Breast epithelium (tissue), 3 donors: ENCODE data around the gene TEX52.

Experiments used
- POLR2A ChIP-seq: fragments of 450-650 bp; IDR thresholded peaks from one replicate; pipeline ENCODE4 v1.6.1; 2016; ENCODE audit warnings: antibody characterized with exemption, mild to moderate bottlenecking, moderate library complexity
- TF ChIP-seq, protein P1 (sequence below), 3 donors: fragments of 450-650 bp; IDR thresholded peaks; one replicate each; pipeline ENCODE4 v1.5.1; 2016 to 2017; ENCODE audit warnings: antibody characterized with exemption in 3 of 3, mild to moderate bottlenecking in 3 of 3, moderate library complexity in 3 of 3

DNA sequence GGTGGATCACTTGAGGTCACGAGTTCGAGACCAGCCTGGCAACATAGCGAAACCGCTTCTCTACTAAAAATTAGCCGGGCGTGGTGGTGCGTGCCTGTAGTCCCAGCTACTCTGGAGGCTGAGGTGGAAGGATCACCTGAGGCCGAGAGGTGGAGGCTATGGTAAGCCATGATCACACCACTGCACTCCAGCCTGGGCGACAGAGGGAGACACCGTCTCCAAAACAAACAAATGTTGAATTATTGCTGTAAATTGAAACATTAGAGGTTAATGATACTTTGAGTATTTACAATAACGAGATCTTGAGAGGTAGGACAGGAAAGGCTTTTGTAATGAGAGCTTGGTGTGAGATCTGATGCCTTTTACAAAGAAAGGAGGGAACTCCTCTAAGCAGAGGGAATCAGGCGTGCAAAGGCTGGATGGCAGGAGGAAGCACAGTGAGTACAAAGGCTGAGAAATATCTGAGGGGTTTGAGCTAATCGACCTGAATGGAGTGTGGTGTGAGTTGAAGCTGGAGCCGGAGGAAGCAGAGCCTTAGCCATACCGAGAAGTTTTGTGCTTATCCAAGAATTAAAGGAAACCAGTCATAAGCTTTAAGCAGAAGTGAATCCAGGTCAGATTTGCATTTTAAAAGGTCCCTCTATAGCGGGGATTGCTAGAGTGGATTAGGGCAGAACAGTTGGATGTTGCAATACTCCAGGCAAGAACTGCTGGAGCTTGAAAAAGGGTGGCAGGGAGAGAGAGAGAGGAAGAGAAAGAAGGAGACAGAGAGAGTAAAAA is 21.3 kb upstream of the TEX52 start:
- no peak for TF ChIP-seq POLR2A
- TF ChIP-seq, protein P1, sequence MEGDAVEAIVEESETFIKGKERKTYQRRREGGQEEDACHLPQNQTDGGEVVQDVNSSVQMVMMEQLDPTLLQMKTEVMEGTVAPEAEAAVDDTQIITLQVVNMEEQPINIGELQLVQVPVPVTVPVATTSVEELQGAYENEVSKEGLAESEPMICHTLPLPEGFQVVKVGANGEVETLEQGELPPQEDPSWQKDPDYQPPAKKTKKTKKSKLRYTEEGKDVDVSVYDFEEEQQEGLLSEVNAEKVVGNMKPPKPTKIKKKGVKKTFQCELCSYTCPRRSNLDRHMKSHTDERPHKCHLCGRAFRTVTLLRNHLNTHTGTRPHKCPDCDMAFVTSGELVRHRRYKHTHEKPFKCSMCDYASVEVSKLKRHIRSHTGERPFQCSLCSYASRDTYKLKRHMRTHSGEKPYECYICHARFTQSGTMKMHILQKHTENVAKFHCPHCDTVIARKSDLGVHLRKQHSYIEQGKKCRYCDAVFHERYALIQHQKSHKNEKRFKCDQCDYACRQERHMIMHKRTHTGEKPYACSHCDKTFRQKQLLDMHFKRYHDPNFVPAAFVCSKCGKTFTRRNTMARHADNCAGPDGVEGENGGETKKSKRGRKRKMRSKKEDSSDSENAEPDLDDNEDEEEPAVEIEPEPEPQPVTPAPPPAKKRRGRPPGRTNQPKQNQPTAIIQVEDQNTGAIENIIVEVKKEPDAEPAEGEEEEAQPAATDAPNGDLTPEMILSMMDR (IDR thresholded peaks at IDR 0.05): no peak
